GM12873 (cell line): ENCODE results near the gene PATJ.

ENCODE experiments used
- CTCF ChIP-seq: IDR thresholded peaks from 2 replicates; pipeline ENCODE4 v1.5.1; 2012; ENCODE audit warnings: low read depth, mild to moderate bottlenecking, moderate library complexity, low read length, control low read depth; ENCODE audit not compliant: insufficient read depth; ENCODE audit errors: missing control alignments

Gene PATJ

GRCh38 chr1:62003777-62004176 lies 261.5 kb downstream of the PATJ start:
- no peak for TF ChIP-seq CTCF

GRCh38 chr1:62006690-62007089 lies 264.4 kb downstream of the PATJ start:
- TF ChIP-seq CTCF, result no peak

- TF ChIP-seq CTCF, result no peak
These were observed 268.7 kb downstream of the PATJ start for GRCh38 chr1:62011006-62011405.

GRCh38 chr1:62012095-62012494 lies 269.8 kb downstream of the PATJ start:
- TF ChIP-seq CTCF, result no peak

GRCh38 chr1:62012836-62013235 lies 270.6 kb downstream of the PATJ start:
- no peak for TF ChIP-seq CTCF

GRCh38 chr1:62013264-62013663 lies 271.0 kb downstream of the PATJ start:
- no peak for TF ChIP-seq CTCF

- TF ChIP-seq CTCF, result no peak
These were observed 280.2 kb downstream of the PATJ start for GRCh38 chr1:62022382-62022983.
